Cerebellar cortex (tissue), 1 donor: ENCODE measurements around the gene GNAI3.

Experiments
- DNase-seq: peaks from one replicate; pipeline ENCODE4 v3.0.0-alpha.2; 2015; ENCODE audit warnings: low spot score

Gene GNAI3

GRCh38 chr1:109527098-109527811, 21.2 kb upstream of the GNAI3 start:
- no peak for DNase-seq

GRCh38 chr1:109527846-109528695, 20.3 kb upstream of the GNAI3 start:
- DNase-seq: no peak

- DNase-seq: no peak
These were observed 19.7 kb upstream of the GNAI3 start for GRCh38 chr1:109528712-109529111.

- DNase-seq: no peak
These were observed 18.4 kb upstream of the GNAI3 start for GRCh38 chr1:109529881-109530456.

- peak; percentile 57 for DNase-seq
These were observed 17.8 kb upstream of the GNAI3 start for GRCh38 chr1:109530457-109531087.

- DNase-seq: no peak
These were observed 17.0 kb upstream of the GNAI3 start for GRCh38 chr1:109531380-109531779.

GRCh38 chr1:109531826-109532364, 16.5 kb upstream of the GNAI3 start:
- no peak for DNase-seq

- DNase-seq: peak; percentile 88
These were observed 15.9 kb upstream of the GNAI3 start for GRCh38 chr1:109532365-109533136.

GRCh38 chr1:109534307-109534858, 14.0 kb upstream of the GNAI3 start:
- DNase-seq: no peak

- peak; percentile 18 for DNase-seq
These were observed 12.9 kb upstream of the GNAI3 start for GRCh38 chr1:109535481-109535880.

- DNase-seq: peak; percentile 86
These were observed 12.4 kb upstream of the GNAI3 start for GRCh38 chr1:109535971-109536491.

- DNase-seq: no peak
These were observed 10.8 kb upstream of the GNAI3 start for GRCh38 chr1:109537450-109538178.

- no peak for DNase-seq
These were observed 9.4 kb upstream of the GNAI3 start for GRCh38 chr1:109538827-109539555.

GRCh38 chr1:109539676-109540075, 8.7 kb upstream of the GNAI3 start, which contains the start of gene GPR61:
TSS of gene GPR61 (plus strand) at chr1:109539872. CDS start at chr1:109543023, 3,151 bp downstream.
- DNase-seq: peak; percentile 87

- no peak for DNase-seq
These were observed 7.3 kb upstream of the GNAI3 start for GRCh38 chr1:109541102-109541501.

- DNase-seq: no peak
These were observed 5.8 kb upstream of the GNAI3 start for GRCh38 chr1:109542657-109543056.

GRCh38 chr1:109543283-109543987, 5.0 kb upstream of the GNAI3 start:
- DNase-seq: no peak

- DNase-seq: no peak
These were observed 4.3 kb upstream of the GNAI3 start for GRCh38 chr1:109543988-109544735.
